H1 (cell line): ENCODE data around the gene VIPR2. TPM values are rescaled to one million over a fixed set of nuclear protein-coding genes. Genes with fewer than 3 reads are reported as not detected.
A peak's percentile ranks its signal among the peaks of the same experiment; 100 is the strongest.

Experiments
- CTCF ChIA-PET: fragments of 300-600 bp; sonication (Branson Sonifier 250); formaldehyde crosslinking; loops from one replicate; lab custom pipeline; 2021; ENCODE audit not compliant: partially characterized antibody; lab: Charles Lee
- POLR2A ChIA-PET: fragments of 300-600 bp; sonication (Branson Sonifier 250); formaldehyde crosslinking; loops from one replicate; lab custom pipeline; 2021; ENCODE audit warnings: inconsistent platforms; ENCODE audit not compliant: partially characterized antibody; lab: Charles Lee
- DNase-seq, 2 experiments: peaks; one replicate each; pipeline versions ENCODE4 v3.0.0 to v3.0.0-alpha.2; 2010 to 2022; ENCODE audit warnings: low spot score in 2 of 2, low read depth in 1 of 2, mixed read lengths in 1 of 2
- FAIRE-seq: peaks from 2 replicates; lab custom pipeline; 2011; peaks lifted over from hg19 to GRCh38; lab: Jason Lieb, UNC
- H2AFZ ChIP-seq: 2 replicates; pipeline ENCODE4 v1.8.1; 2012; ENCODE audit warnings: low read length, inconsistent platforms
- H2AK5ac ChIP-seq: 2 replicates; pipeline ENCODE4 v1.6.1; 2013; ENCODE audit warnings: low read depth, low read length
- H2BK120ac ChIP-seq: replicated peaks from 2 replicates; pipeline ENCODE3; 2013; ENCODE audit warnings: low read depth, low read length, inconsistent platforms
- H2BK12ac ChIP-seq: 2 replicates; pipeline ENCODE4 v1.6.1; 2013; ENCODE audit warnings: low read depth, low read length
- H2BK15ac ChIP-seq: 2 replicates; pipeline ENCODE4 v1.6.1; 2013; ENCODE audit warnings: low read length
- H2BK20ac ChIP-seq: 2 replicates; pipeline ENCODE4 v1.6.1; 2013; ENCODE audit warnings: low read length
- H2BK5ac ChIP-seq: 2 replicates; pipeline ENCODE4 v1.6.1; 2013; ENCODE audit warnings: low read depth, low read length
- H3K14ac ChIP-seq: 2 replicates; pipeline ENCODE4 v1.6.1; 2013; ENCODE audit warnings: inconsistent platforms; ENCODE audit not compliant: insufficient read length
- H3K18ac ChIP-seq: 2 replicates; pipeline ENCODE4 v1.6.1; 2013; ENCODE audit warnings: low read length; ENCODE audit errors: extremely low read depth
- H3K23ac ChIP-seq: 2 replicates; pipeline ENCODE4 v1.6.1; 2013; ENCODE audit warnings: inconsistent platforms; ENCODE audit not compliant: insufficient read length
- H3K23me2 ChIP-seq: 2 replicates; pipeline ENCODE4 v1.6.1; 2013; ENCODE audit warnings: low read depth, low read length
- H3K27ac ChIP-seq: 2 replicates; pipeline ENCODE4 v1.6.1; 2011; ENCODE audit warnings: low read depth, low read length, inconsistent platforms
- H3K27me3 ChIP-seq, 4 experiments: replicated peaks in 1 of 4; 1 replicate in 1 of 4; 2 replicates in 3 of 4; pipeline versions ENCODE4 v1.6.1 to v1.8.1; 2011 to 2013; ENCODE audit warnings: low read length in 3 of 4, mild to moderate bottlenecking in 3 of 4, inconsistent platforms in 2 of 4, mixed read lengths in 2 of 4, moderate library complexity in 1 of 4; ENCODE audit not compliant: control insufficient read depth in 3 of 4, insufficient read depth in 3 of 4; ENCODE audit errors: extremely low read depth in 1 of 4
- H3K36me3 ChIP-seq, 4 experiments: 2 replicates each; pipeline versions ENCODE4 v1.6.1 to v1.8.1; 2011 to 2013; ENCODE audit warnings: mild to moderate bottlenecking in 4 of 4, low read length in 3 of 4, moderate library complexity in 2 of 4, control low read depth in 1 of 4, inconsistent platforms in 1 of 4; ENCODE audit not compliant: insufficient read depth in 4 of 4, control insufficient read depth in 2 of 4
- H3K4ac ChIP-seq: replicated peaks from 2 replicates; pipeline ENCODE3; 2013; ENCODE audit warnings: low read length, low read depth, mixed read lengths, inconsistent platforms; ENCODE audit not compliant: insufficient read length
- H3K4me1 ChIP-seq, 4 experiments: replicated peaks in 1 of 4; 1 replicate in 1 of 4; 2 replicates in 3 of 4; pipeline versions ENCODE4 v1.6.1 to v1.8.1; 2011 to 2013; ENCODE audit warnings: low read length in 3 of 4, inconsistent platforms in 2 of 4, mixed read lengths in 1 of 4; ENCODE audit not compliant: insufficient read depth in 4 of 4, control insufficient read depth in 3 of 4
- H3K4me2 ChIP-seq, 2 experiments: 2 replicates each; pipeline versions ENCODE4 v1.6.1 to v1.8.1; 2011 to 2013; ENCODE audit warnings: low read depth in 2 of 2, low read length in 2 of 2, control low read depth in 1 of 2, inconsistent platforms in 1 of 2, mild to moderate bottlenecking in 1 of 2; ENCODE audit not compliant: insufficient read depth in 1 of 2
- H3K4me3 ChIP-seq, 4 experiments: fragments of 200-600, 300-600 bp in 1 of 4; sonication (generic), shearing (Covaris generic), sonication (Bioruptor Twin) in 1 of 4; 2 replicates each; pipeline versions ENCODE4 v1.5.1 to v1.8.1; 2011 to 2016; ENCODE audit warnings: low read length in 4 of 4, low read depth in 3 of 4, control low read depth in 2 of 4, inconsistent platforms in 2 of 4, mild to moderate bottlenecking in 2 of 4, mixed read lengths in 1 of 4, moderate library complexity in 1 of 4; ENCODE audit not compliant: insufficient read depth in 2 of 4; ENCODE audit errors: extremely low read depth in 1 of 4
- H3K56ac ChIP-seq: replicated peaks from 2 replicates; pipeline ENCODE3; 2013; ENCODE audit warnings: low read depth, mild to moderate bottlenecking, mixed read lengths, low read length, inconsistent platforms; ENCODE audit not compliant: insufficient read length
- H3K79me1 ChIP-seq: 2 replicates; pipeline ENCODE4 v1.6.1; 2013; ENCODE audit warnings: low read depth, low read length, control low read depth
- H3K79me2 ChIP-seq, 2 experiments: 2 replicates each; pipeline versions ENCODE4 v1.6.1 to v1.8.1; 2012 to 2013; ENCODE audit warnings: low read length in 2 of 2, mild to moderate bottlenecking in 2 of 2, inconsistent platforms in 1 of 2; ENCODE audit not compliant: insufficient read depth in 2 of 2, control insufficient read depth in 1 of 2
- H3K9ac ChIP-seq, 4 experiments: replicated peaks in 1 of 4; 1 replicate in 1 of 4; 2 replicates in 3 of 4; pipeline versions ENCODE4 v1.6.1 to v1.8.1; 2011 to 2013; ENCODE audit warnings: low read depth in 3 of 4, low read length in 3 of 4, control low read depth in 2 of 4, mild to moderate bottlenecking in 2 of 4, moderate library complexity in 2 of 4, inconsistent platforms in 1 of 4; ENCODE audit errors: extremely low read depth in 1 of 4
- H3K9me3 ChIP-seq, 2 experiments: 2 replicates each; pipeline versions ENCODE4 v1.6.1 to v1.8.1; 2012 to 2013; ENCODE audit warnings: mild to moderate bottlenecking in 2 of 2, moderate library complexity in 2 of 2, control low read depth in 1 of 2, inconsistent platforms in 1 of 2, low read depth in 1 of 2, low read length in 1 of 2, mixed read lengths in 1 of 2; ENCODE audit not compliant: insufficient read depth in 2 of 2
- H4K20me1 ChIP-seq, 2 experiments: replicated peaks in 1 of 2; 2 replicates each; pipeline versions ENCODE3 to v1.8.1; 2011 to 2013; ENCODE audit warnings: inconsistent platforms in 2 of 2, low read length in 2 of 2, mild to moderate bottlenecking in 1 of 2; ENCODE audit not compliant: insufficient read depth in 2 of 2, control insufficient read depth in 1 of 2
- H4K5ac ChIP-seq: 2 replicates; pipeline ENCODE4 v1.6.1; 2013; ENCODE audit warnings: low read length, low read depth, mixed read lengths, inconsistent platforms; ENCODE audit not compliant: insufficient read length
- H4K8ac ChIP-seq: 2 replicates; pipeline ENCODE4 v1.8.0; 2013; ENCODE audit warnings: mild to moderate bottlenecking, moderate library complexity, low read length, inconsistent platforms; ENCODE audit not compliant: insufficient read depth; ENCODE audit errors: extremely low read depth
- H4K91ac ChIP-seq: replicated peaks from 2 replicates; pipeline ENCODE3; 2013; ENCODE audit warnings: low read length, mixed read lengths, inconsistent platforms; ENCODE audit not compliant: insufficient read length
- ATF3 ChIP-seq: IDR thresholded peaks from 2 replicates; pipeline ENCODE4 v1.6.1; 2011; ENCODE audit warnings: low read depth, mild to moderate bottlenecking, low read length; ENCODE audit not compliant: insufficient read depth
- NRF1 ChIP-seq: IDR thresholded peaks from 2 replicates; pipeline ENCODE4 v1.6.1; 2011; ENCODE audit warnings: mild to moderate bottlenecking, low read depth, low read length, improper control_type of control experiment
- PHF8 ChIP-seq: fragments of 200-600 bp; sonication (generic); conservative IDR thresholded peaks from 2 replicates; pipeline ENCODE4 v1.7.1; 2012; ENCODE audit warnings: low read depth, mild to moderate bottlenecking, inconsistent platforms, low read length, moderate library complexity
- TEAD4 ChIP-seq: IDR thresholded peaks from 2 replicates; pipeline ENCODE4 v1.6.1; 2012; ENCODE audit warnings: low read depth, low read length, inconsistent platforms, mixed read lengths
- WGBS, 2 experiments: shearing (Covaris generic) in 1 of 2; methylation state at CpG; one replicate each; pipeline versions ENCODE4 v1.1.6 to v1.1.7; 2013 to 2015; ENCODE audit warnings: low lambda C conversion rate in 2 of 2, mixed read lengths in 2 of 2, inconsistent platforms in 1 of 2, low coverage in 1 of 2, missing lambda C conversion rate in 1 of 2; ENCODE audit not compliant: insufficient replicate concordance in 2 of 2, insufficient coverage in 1 of 2, insufficient read length in 1 of 2; ENCODE audit errors: extremely low coverage in 1 of 2, missing lambda C conversion rate in 1 of 2; 5-methylcytosine and 5-hydroxymethylcytosine counted together
- polyA plus RNA-seq, 7 experiments: library from polyadenylated mRNA; depleted of rRNA in 3 of 7; stranded (reverse) in 5 of 7; unstranded in 2 of 7; fragments of >200 nt in 5 of 7; fragments of 200-250 nt in 2 of 7; gene quantifications; 1 replicate in 5 of 7; 2 replicates in 1 of 7; 4 replicates in 1 of 7; pipeline versions ENCODE4 v1.2.1 to v1.2.3, GENCODE V29; 2011 to 2013; ENCODE audit warnings: missing spikeins in 2 of 7, mixed read lengths in 2 of 7
- total RNA-seq: library from RNA; stranded (reverse); fragmentation: NEBNext Ultra II Directional; extraction: Animal tissue kit (Norgen Biotek cat#: 25700); gene quantifications from 2 replicates; pipeline ENCODE4 v1.2.1, GENCODE V29; 2021

The VIPR2 gene
- total and polyA plus RNA-seq, 2 of the 8 experiments (the other 6 are each of a cell fraction or from before 2014, with no cell fraction given): 2.4 to 6.3 TPM

DNA sequence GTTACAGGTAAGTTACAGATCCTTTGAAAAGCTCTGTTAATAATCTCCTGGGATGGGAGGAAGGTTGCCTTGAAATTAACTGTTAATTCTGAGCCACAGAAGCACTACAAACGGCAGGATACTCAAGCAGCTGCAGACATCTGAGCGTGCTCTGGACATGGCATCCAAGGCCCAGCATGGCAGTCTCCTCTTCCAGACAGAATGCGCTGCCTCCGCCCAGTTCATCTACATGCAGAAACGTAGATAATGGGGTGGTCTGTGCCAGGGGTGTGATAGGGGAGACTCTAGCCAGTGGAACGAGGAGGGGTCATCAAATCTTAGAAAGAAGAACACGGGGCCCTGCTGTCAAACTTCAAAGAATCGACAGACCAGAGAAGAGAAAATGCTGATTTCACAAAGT is 13.8 kb downstream of the VIPR2 start:
- Histone ChIP-seq H4K20me1 (no peaks in the 10 kb centered on the region), H3K56ac (no peak overlapping the region), H2AK5ac (no peak overlapping the region), H3K27ac (no peak overlapping the region), H3K23me2 (no peaks in the 10 kb centered on the region), H3K4ac (no peak overlapping the region), H2AFZ (no peak overlapping the region), H2BK15ac (no peak overlapping the region), H2BK120ac (no peak overlapping the region), H3K18ac (no peak overlapping the region), H2BK20ac (no peak overlapping the region), H2BK5ac (no peak overlapping the region), H3K4me3 (no peak overlapping the region), H3K9me3 (no peaks in the 10 kb centered on the region), H3K79me1 (no peaks in the 10 kb centered on the region), H4K8ac (no peak overlapping the region), H3K14ac (peak overlapping the region; percentile 69), H3K4me2 (no peak overlapping the region), H3K36me3 (no peaks in the 10 kb centered on the region), H3K79me2 (no peaks in the 10 kb centered on the region), H3K4me1 (peaks cover 0 to 7% (median 4%) of the 10 kb centered on the region in 4 experiments; a peak in 4 of 7 replicates), H4K91ac (no peak overlapping the region), H3K27me3 (no peaks in the 10 kb centered on the region; a peak in 1 of 7 replicates), H4K5ac (no peak overlapping the region), H2BK12ac (no peak overlapping the region), H3K23ac (no peak overlapping the region), H3K9ac (no peak overlapping the region)
- ChIA-PET CTCF (interaction anchor here (2.1 kb wide), 1 partner anchor 10 kb away, joined by 8 read pairs; no protein-coding TSS in a partner anchor), POLR2A (interaction anchor here (1.3 kb wide), 1 partner anchor 12 kb away, joined by 4 read pairs; no protein-coding TSS in a partner anchor)
- DNase-seq (no peak), FAIRE-seq (no peak)
- 93% methylated on average over 8 of the region's 8 CpGs; no CpG with 5 or more reads in 1 of the 2 experiments for WGBS, 2 experiments
- TF ChIP-seq ATF3 (no peak), NRF1 (no peak), TEAD4 (no peak), PHF8 (no peak)
